Liver (tissue), 9 donors: ENCODE measurements around the gene SPR. TPM values are rescaled to one million over a fixed set of nuclear protein-coding genes. Genes with fewer than 3 reads are reported as not detected.

Experiments used
- DNase-seq: peaks from one replicate; pipeline ENCODE4 v3.0.0-alpha.2; 2017; ENCODE audit warnings: low spot score
- H3K27ac ChIP-seq, 2 donors: one replicate each; pipeline ENCODE4 v1.7.0; 2013; ENCODE audit warnings: inconsistent platforms in 2 of 2, low read length in 2 of 2, control low read depth in 1 of 2, low read depth in 1 of 2, mild to moderate bottlenecking in 1 of 2
- H3K27me3 ChIP-seq, 4 donors: one replicate each; pipeline versions ENCODE4 v1.6.1 to v1.7.0; 2013; ENCODE audit warnings: low read length in 3 of 4, inconsistent platforms in 1 of 4, mild to moderate bottlenecking in 1 of 4, moderate library complexity in 1 of 4; ENCODE audit not compliant: control insufficient read depth in 4 of 4, insufficient read depth in 4 of 4
- H3K36me3 ChIP-seq, 4 donors: one replicate each; pipeline versions ENCODE4 v1.6.1 to v1.7.0; 2013; ENCODE audit warnings: low read length in 3 of 4, mild to moderate bottlenecking in 3 of 4, low read depth in 1 of 4, moderate library complexity in 1 of 4; ENCODE audit not compliant: control insufficient read depth in 4 of 4, insufficient read depth in 3 of 4
- H3K4me1 ChIP-seq, 4 donors: one replicate each; pipeline versions ENCODE4 v1.6.1 to v1.7.0; 2013; ENCODE audit warnings: low read length in 3 of 4, mild to moderate bottlenecking in 3 of 4, moderate library complexity in 1 of 4; ENCODE audit not compliant: control insufficient read depth in 4 of 4, insufficient read depth in 4 of 4
- H3K4me3 ChIP-seq, 3 donors: one replicate each; pipeline versions ENCODE4 v1.6.1 to v1.7.0; 2013; ENCODE audit warnings: low read length in 3 of 3, control low read depth in 1 of 3, low read depth in 1 of 3, mild to moderate bottlenecking in 1 of 3
- H3K9ac ChIP-seq, 2 donors: one replicate each; pipeline ENCODE4 v1.7.0; 2013; ENCODE audit warnings: low read length in 2 of 2, mild to moderate bottlenecking in 2 of 2, moderate library complexity in 2 of 2, control low read depth in 1 of 2, low read depth in 1 of 2
- H3K9me3 ChIP-seq, 4 donors: one replicate each; pipeline versions ENCODE4 v1.6.1 to v1.7.0; 2013; ENCODE audit warnings: low read length in 3 of 4; ENCODE audit not compliant: control insufficient read depth in 4 of 4
- ATF3 ChIP-seq: IDR thresholded peaks from 2 replicates; pipeline ENCODE4 v1.6.1; 2016; ENCODE audit warnings: antibody characterized with exemption
- CTCF ChIP-seq: fragments of 150-350 bp; IDR thresholded peaks from 2 replicates; pipeline ENCODE4 v1.5.1; 2017; ENCODE audit warnings: improper control_type of control experiment, low read depth, low read length; ENCODE audit not compliant: missing input control
- EGR1 ChIP-seq, 2 donors: IDR thresholded peaks; 2 replicates each; pipeline ENCODE4 v1.6.1; 2016 to 2018; ENCODE audit warnings: antibody characterized with exemption in 2 of 2, low read depth in 2 of 2
- FOXA1 ChIP-seq: IDR thresholded peaks from 2 replicates; pipeline ENCODE4 v1.6.1; 2016; ENCODE audit warnings: antibody characterized with exemption
- FOXA2 ChIP-seq: IDR thresholded peaks from 2 replicates; pipeline ENCODE4 v1.6.1; 2016; ENCODE audit warnings: antibody characterized with exemption
- GABPA ChIP-seq, 2 donors: IDR thresholded peaks in 1 of 2; conservative IDR thresholded peaks in 1 of 2; 2 replicates each; pipeline ENCODE4 v1.6.1; 2016; ENCODE audit warnings: antibody characterized with exemption in 2 of 2, mild to moderate bottlenecking in 1 of 2, moderate library complexity in 1 of 2
- HNF4A ChIP-seq, 2 donors: conservative IDR thresholded peaks; 2 replicates each; pipeline ENCODE4 v1.6.1; 2016; ENCODE audit warnings: antibody characterized with exemption in 2 of 2, mild to moderate bottlenecking in 2 of 2
- HNF4G ChIP-seq: IDR thresholded peaks from 2 replicates; pipeline ENCODE4 v1.6.1; 2016; ENCODE audit warnings: antibody characterized with exemption
- MAX ChIP-seq: IDR thresholded peaks from 2 replicates; pipeline ENCODE4 v1.6.1; 2016; ENCODE audit warnings: antibody characterized with exemption
- RAD21 ChIP-seq, 2 donors: IDR thresholded peaks; 2 replicates each; pipeline ENCODE4 v1.6.1; 2016; ENCODE audit warnings: antibody characterized with exemption in 2 of 2, mild to moderate bottlenecking in 2 of 2
- REST ChIP-seq: IDR thresholded peaks from 2 replicates; pipeline ENCODE4 v1.6.1; 2016; ENCODE audit warnings: antibody characterized with exemption, mild to moderate bottlenecking
- RXRA ChIP-seq, 2 donors: IDR thresholded peaks; 2 replicates each; pipeline ENCODE4 v1.6.1; 2017 to 2018; ENCODE audit warnings: antibody characterized with exemption in 2 of 2, mild to moderate bottlenecking in 1 of 2
- SP1 ChIP-seq: IDR thresholded peaks from 2 replicates; pipeline ENCODE4 v1.6.1; 2018; ENCODE audit warnings: antibody characterized with exemption, mild to moderate bottlenecking
- TAF1 ChIP-seq: conservative IDR thresholded peaks from 2 replicates; pipeline ENCODE4 v1.6.1; 2016; ENCODE audit warnings: antibody characterized with exemption, mild to moderate bottlenecking
- YY1 ChIP-seq: IDR thresholded peaks from 2 replicates; pipeline ENCODE4 v1.6.1; 2016; ENCODE audit warnings: antibody characterized with exemption, mild to moderate bottlenecking
- ZBTB33 ChIP-seq: IDR thresholded peaks from 2 replicates; pipeline ENCODE4 v1.6.1; 2016; ENCODE audit warnings: antibody characterized with exemption
- WGBS: extraction: QIAGEN DNeasy Blood & Tissue Kit; methylation state at CpG from one replicate; pipeline ENCODE4 v1.1.7; 2013; 5-methylcytosine and 5-hydroxymethylcytosine counted together
- polyA plus RNA-seq, 2 donors: library from polyadenylated mRNA; stranded (reverse) in 1 of 2; unstranded in 1 of 2; fragments of 200-250 nt in 1 of 2; fragments of >200 nt in 1 of 2; fragmentation: Nextera tagmentation in 1 of 2; extraction: Ambion mirVana in 1 of 2; gene quantifications; one replicate each; pipeline versions ENCODE4 v1.2.1 to v1.2.3, GENCODE V29; 2013 to 2015
- total RNA-seq, 2 donors: library from RNA; depleted of rRNA; stranded (reverse); fragments of >200 nt; gene quantifications; one replicate each; pipeline ENCODE4 v1.2.3, GENCODE V29; 2014
- donor health status: healthy.
- donor health status: healthy.
- donor health status: healthy.
- donor health status: healthy.
- donor health status: healthy.

SPR gene
- total and polyA plus RNA-seq, 4 donors, result 13.6 to 60.8 (median 53.1) TPM

GRCh38 chr2:72935611-72935957, 48.4 kb downstream of the SPR start:
- DNase-seq, result no peak
- Histone ChIP-seq H3K4me1 (no peaks in the 10 kb centered on the region), H3K9ac (no peak overlapping the region), H3K27me3 (no peaks in the 10 kb centered on the region), H3K27ac (no peak overlapping the region), H3K36me3 (no peaks in the 10 kb centered on the region), H3K9me3 (no peaks in the 10 kb centered on the region), H3K4me3 (no peak overlapping the region)
- no peak for TF ChIP-seq SP1
- no peak for TF ChIP-seq YY1
- no peak for TF ChIP-seq RXRA (IDR thresholded peaks at IDR 0.05)
- TF ChIP-seq CTCF, result no peak
- no peak for TF ChIP-seq ZBTB33
- TF ChIP-seq TAF1, result no peak
- no peak for TF ChIP-seq FOXA2
- TF ChIP-seq HNF4G, result no peak
- TF ChIP-seq HNF4A (conservative IDR thresholded peaks at IDR 0.05), result no peak
- TF ChIP-seq REST, result no peak
- WGBS, result 87% methylated on average over 2 of the region's 2 CpGs

- no peaks in the 10 kb centered on the region for H3K36me3 ChIP-seq
- TF ChIP-seq REST, result no peak
- TF ChIP-seq FOXA1, result no peak
- no peak for TF ChIP-seq MAX
- no peak for TF ChIP-seq HNF4G
- TF ChIP-seq HNF4A (conservative IDR thresholded peaks at IDR 0.05), result no peak
- no peak for TF ChIP-seq RAD21 (IDR thresholded peaks at IDR 0.05)
- no peak for TF ChIP-seq EGR1 (IDR thresholded peaks at IDR 0.05; ENCODE audit: low read depth in 2 of 2)
- no peak for TF ChIP-seq ATF3
- TF ChIP-seq ZBTB33, result no peak
- TF ChIP-seq RXRA (IDR thresholded peaks at IDR 0.05), result no peak
- no peak for TF ChIP-seq GABPA (IDR thresholded peaks at IDR 0.05 in 1 of 2, conservative IDR thresholded peaks at IDR 0.05 in 1 of 2)
- no peak overlapping the region for H3K4me3 ChIP-seq
- DNase-seq, result no peak
- WGBS, result 71% methylated on average over 19 of the region's 19 CpGs
- H3K27me3 ChIP-seq, result no peaks in the 10 kb centered on the region
- no peak overlapping the region for H3K27ac ChIP-seq
- no peaks in the 10 kb centered on the region for H3K4me1 ChIP-seq
- H3K9ac ChIP-seq, result no peak overlapping the region
- no peaks in the 10 kb centered on the region for H3K9me3 ChIP-seq
These were observed 49.6 kb downstream of the SPR start for GRCh38 chr2:72936660-72937355.
